Endodermal cell (in vitro differentiated cells): ENCODE results near the gene NUDT22. TPM values are rescaled to one million over a fixed set of nuclear protein-coding genes. Genes with fewer than 3 reads are reported as not detected.
A peak's percentile ranks its signal among the peaks of the same experiment; 100 is the strongest.

Experiments used
- DNase-seq: peaks from one replicate; pipeline ENCODE4 v3.0.0-alpha.2; 2017
- H3K27ac ChIP-seq: 2 replicates; pipeline ENCODE4 v1.5.1; 2013; ENCODE audit warnings: mild to moderate bottlenecking, low read depth, low read length, moderate library complexity
- H3K27me3 ChIP-seq: 2 replicates; pipeline ENCODE4 v1.6.1; 2013; ENCODE audit warnings: mild to moderate bottlenecking, low read length, moderate library complexity; ENCODE audit not compliant: insufficient read depth, control insufficient read depth, poor library complexity, severe bottlenecking
- H3K36me3 ChIP-seq: 2 replicates; pipeline ENCODE4 v1.7.0; 2013; ENCODE audit warnings: mild to moderate bottlenecking, low read length, moderate library complexity; ENCODE audit not compliant: control insufficient read depth, insufficient read depth
- H3K4me1 ChIP-seq: one replicate; pipeline ENCODE4 v1.7.0; 2013; ENCODE audit warnings: low read length; ENCODE audit not compliant: control insufficient read depth, insufficient read depth
- H3K4me3 ChIP-seq: 2 replicates; pipeline ENCODE4 v1.5.1; 2013; ENCODE audit warnings: mild to moderate bottlenecking, low read length, moderate library complexity
- H3K9ac ChIP-seq: 2 replicates; pipeline ENCODE4 v1.6.1; 2013; ENCODE audit warnings: mild to moderate bottlenecking, low read length, moderate library complexity; ENCODE audit not compliant: poor library complexity, severe bottlenecking; ENCODE audit errors: extremely low read depth
- H3K9me3 ChIP-seq: 2 replicates; pipeline ENCODE4 v1.6.1; 2013; ENCODE audit warnings: mild to moderate bottlenecking, low read length, moderate library complexity; ENCODE audit not compliant: control insufficient read depth
- H3K27ac Mint-ChIP-seq: 2 replicates; pipeline ENCODE4 v1.8.0; 2020; ENCODE audit warnings: mixed read lengths
- H3K27me3 Mint-ChIP-seq: 2 replicates; pipeline ENCODE4 v1.8.0; 2021; ENCODE audit warnings: mild to moderate bottlenecking, mixed read lengths; ENCODE audit not compliant: insufficient read depth
- H3K36me3 Mint-ChIP-seq: 2 replicates; pipeline ENCODE4 v1.8.0; 2020; ENCODE audit warnings: low read depth, mixed read lengths
- H3K4me1 Mint-ChIP-seq: 2 replicates; pipeline ENCODE4 v1.8.0; 2020; ENCODE audit warnings: mixed read lengths
- H3K4me3 Mint-ChIP-seq: 2 replicates; pipeline ENCODE4 v1.8.0; 2020; ENCODE audit warnings: mild to moderate bottlenecking, moderate library complexity, mixed read lengths
- H3K9me3 Mint-ChIP-seq: 2 replicates; pipeline ENCODE4 v1.8.0; 2020; ENCODE audit warnings: mild to moderate bottlenecking, mixed read lengths
- CTCF ChIP-seq: fragments of 200-600 bp; sonication (generic); conservative IDR thresholded peaks from 2 replicates; pipeline ENCODE4 v1.5.0; 2021; ENCODE audit warnings: antibody characterized with exemption, mild to moderate bottlenecking
- WGBS, 2 experiments: methylation state at CpG; one replicate each; pipeline versions ENCODE4 v1.1.5 to v1.1.7; 2013; ENCODE audit warnings: missing lambda C conversion rate in 2 of 2, mixed read lengths in 1 of 2; ENCODE audit not compliant: insufficient coverage in 1 of 2, insufficient read length in 1 of 2; 5-methylcytosine and 5-hydroxymethylcytosine counted together
- total RNA-seq, 2 donors: library from RNA; stranded (reverse); fragmentation: NEBNext Ultra II Directional in 1 of 2; extraction: Animal tissue kit (Norgen Biotek cat#: 25700) in 1 of 2; gene quantifications; 2 replicates in 1 of 2; 3 replicates in 1 of 2; pipeline ENCODE4 v1.2.1, GENCODE V29; 2021

NUDT22 gene
- total RNA-seq, 2 donors from 2014 or later: 54.4 to 55.9 TPM

GRCh38 chr11:64246871-64247728 lies 21.0 kb downstream of the NUDT22 start, which contains the start of gene PPP1R14B:
PPP1R14B (minus strand) TSS chr11:64246943; CDS start chr11:64246673, 270 bp downstream.
- H3K36me3 Mint-ChIP-seq: peaks cover 16% of the 10 kb centered on the region
- DNase-seq: peak; percentile 96
- no peaks in the 10 kb centered on the region for H3K27me3 Mint-ChIP-seq
- Histone ChIP-seq H3K27ac (peak within 1 kb of the TSS; percentile 87), H3K9me3 (no peaks in the 10 kb centered on the region), H3K9ac (peak within 1 kb of the TSS; percentile 82), H3K27me3 (no peaks in the 10 kb centered on the region), H3K4me1 (peaks cover 15% of the 10 kb centered on the region), H3K36me3 (peaks cover 20% of the 10 kb centered on the region), H3K4me3 (peak within 1 kb of the TSS; percentile 97)
- 0 to 1% methylated on average over 24 to 69 of the region's 74 CpGs for WGBS, 2 experiments
- no peaks in the 10 kb centered on the region for H3K9me3 Mint-ChIP-seq
- H3K27ac Mint-ChIP-seq: peak within 1 kb of the TSS; percentile 96
- peak within 1 kb of the TSS; percentile 86 for H3K4me3 Mint-ChIP-seq
- TF ChIP-seq CTCF: peak; percentile 54
- peaks cover 28% of the 10 kb centered on the region for H3K4me1 Mint-ChIP-seq

DNA sequence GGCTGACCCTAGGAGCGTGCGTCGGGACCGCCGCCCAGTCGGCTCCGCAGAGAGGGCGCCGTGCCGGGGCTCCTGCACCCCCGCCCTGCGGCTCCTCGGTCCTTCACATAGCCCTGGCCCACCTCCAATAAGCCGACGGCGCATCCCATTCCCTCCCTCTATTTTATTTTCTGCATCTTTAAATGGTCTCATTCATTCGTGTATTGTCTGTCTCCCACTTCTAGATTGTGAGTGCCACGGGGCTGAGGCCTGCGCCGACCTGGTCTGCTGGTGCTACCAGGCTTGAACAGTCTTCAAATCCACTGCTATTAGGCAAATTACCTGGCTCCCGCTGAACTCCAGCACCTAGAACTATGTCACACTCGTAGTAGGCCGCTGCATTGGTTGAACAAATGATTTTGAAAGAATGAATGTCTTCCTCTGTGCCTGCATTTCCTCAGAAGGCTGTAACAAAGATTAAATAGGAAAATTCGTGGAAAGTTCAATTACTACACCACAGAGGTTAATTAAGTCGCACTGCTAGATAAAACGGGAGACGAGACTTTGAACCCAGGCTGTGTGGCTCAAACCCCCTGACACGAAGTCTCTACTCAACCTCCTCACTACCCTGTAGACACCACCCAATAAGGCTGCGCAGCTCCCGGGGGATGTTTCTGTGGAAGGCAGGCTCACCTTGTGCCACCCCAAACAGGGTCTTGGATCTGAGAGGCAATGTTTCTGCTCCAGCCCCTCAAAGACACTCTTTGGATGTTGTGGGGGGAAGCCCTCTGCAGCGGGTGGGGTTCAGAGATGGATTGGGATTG lies 21.9 kb downstream of the NUDT22 start:
- H3K9ac ChIP-seq: no peak overlapping the region
- 37 to 45% methylated on average over 23 to 31 of the region's 31 CpGs for WGBS, 2 experiments
- DNase-seq: no peak
- peaks cover 16% of the 10 kb centered on the region for H3K36me3 ChIP-seq
- Mint-ChIP-seq H3K4me1 (peaks cover 24% of the 10 kb centered on the region), H3K9me3 (no peaks in the 10 kb centered on the region), H3K36me3 (peaks cover 13% of the 10 kb centered on the region), H3K27ac (peak overlapping the region; percentile 88), H3K27me3 (no peaks in the 10 kb centered on the region), H3K4me3 (peak overlapping the region; percentile 86)
- no peak for TF ChIP-seq CTCF
- H3K27ac ChIP-seq: no peak overlapping the region
- H3K4me3 ChIP-seq: peak overlapping the region; percentile 97
- no peaks in the 10 kb centered on the region for H3K9me3 ChIP-seq
- H3K4me1 ChIP-seq: peaks cover 15% of the 10 kb centered on the region
- no peaks in the 10 kb centered on the region for H3K27me3 ChIP-seq

GRCh38 chr11:64248578-64248977 lies 22.5 kb downstream of the NUDT22 start:
- Histone ChIP-seq H3K27me3 (no peaks in the 10 kb centered on the region), H3K4me3 (peak overlapping the region; percentile 97), H3K9me3 (no peaks in the 10 kb centered on the region), H3K36me3 (peaks cover 15% of the 10 kb centered on the region), H3K27ac (no peak overlapping the region), H3K9ac (no peak overlapping the region), H3K4me1 (peaks cover 15% of the 10 kb centered on the region)
- Mint-ChIP-seq H3K9me3 (no peaks in the 10 kb centered on the region), H3K4me1 (peaks cover 25% of the 10 kb centered on the region), H3K27me3 (no peaks in the 10 kb centered on the region), H3K4me3 (peak overlapping the region; percentile 86), H3K27ac (peak overlapping the region; percentile 88), H3K36me3 (peaks cover 7% of the 10 kb centered on the region)
- DNase-seq: peak; percentile 89
- no peak for TF ChIP-seq CTCF
- 49 to 93% methylated on average over 2 to 7 of the region's 7 CpGs for WGBS, 2 experiments
